Measurements from ENCODE around the gene PROM2.

The PROM2 gene

DNA sequence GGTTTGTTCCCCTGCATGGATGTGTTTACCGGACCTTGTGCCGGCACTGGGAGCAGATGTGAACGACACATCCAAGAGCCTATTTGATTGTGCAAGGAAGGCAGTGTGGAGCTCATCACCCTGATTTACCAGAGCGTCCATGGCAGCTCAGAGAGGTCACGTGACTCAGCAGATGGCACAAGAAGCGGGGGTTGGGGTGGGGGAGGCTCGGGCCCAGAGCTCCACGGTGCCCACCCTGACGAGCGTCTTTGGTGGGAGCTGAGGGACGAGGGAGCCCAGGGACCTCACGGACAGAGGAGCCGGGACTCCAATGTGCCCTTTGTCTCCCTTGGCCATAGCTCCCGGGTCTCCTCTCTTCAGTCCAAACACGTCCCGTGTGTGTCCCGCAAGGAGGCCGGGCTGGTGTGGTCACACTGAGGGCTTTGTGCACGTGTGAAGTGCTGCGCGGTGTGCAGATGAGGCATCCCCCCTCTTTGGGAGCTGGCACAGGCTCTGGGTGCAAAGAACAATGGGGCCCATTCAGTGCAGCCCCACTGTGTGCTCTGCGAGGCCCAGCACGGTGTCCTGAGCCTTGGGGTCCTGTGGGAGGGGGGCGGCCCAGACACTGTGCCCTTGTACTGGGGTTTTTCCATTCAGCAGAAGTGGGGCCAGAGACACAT lies 38.4 kb downstream of the PROM2 start:
- TF ChIP-seq EGR1 (IDR thresholded peaks at IDR 0.05) (no peak), RAD21 (IDR thresholded peaks at IDR 0.05; ENCODE audit: low read depth) (no peak), TCF12 (IDR thresholded peaks at IDR 0.05; ENCODE audit: low read depth) (no peak)

DNA sequence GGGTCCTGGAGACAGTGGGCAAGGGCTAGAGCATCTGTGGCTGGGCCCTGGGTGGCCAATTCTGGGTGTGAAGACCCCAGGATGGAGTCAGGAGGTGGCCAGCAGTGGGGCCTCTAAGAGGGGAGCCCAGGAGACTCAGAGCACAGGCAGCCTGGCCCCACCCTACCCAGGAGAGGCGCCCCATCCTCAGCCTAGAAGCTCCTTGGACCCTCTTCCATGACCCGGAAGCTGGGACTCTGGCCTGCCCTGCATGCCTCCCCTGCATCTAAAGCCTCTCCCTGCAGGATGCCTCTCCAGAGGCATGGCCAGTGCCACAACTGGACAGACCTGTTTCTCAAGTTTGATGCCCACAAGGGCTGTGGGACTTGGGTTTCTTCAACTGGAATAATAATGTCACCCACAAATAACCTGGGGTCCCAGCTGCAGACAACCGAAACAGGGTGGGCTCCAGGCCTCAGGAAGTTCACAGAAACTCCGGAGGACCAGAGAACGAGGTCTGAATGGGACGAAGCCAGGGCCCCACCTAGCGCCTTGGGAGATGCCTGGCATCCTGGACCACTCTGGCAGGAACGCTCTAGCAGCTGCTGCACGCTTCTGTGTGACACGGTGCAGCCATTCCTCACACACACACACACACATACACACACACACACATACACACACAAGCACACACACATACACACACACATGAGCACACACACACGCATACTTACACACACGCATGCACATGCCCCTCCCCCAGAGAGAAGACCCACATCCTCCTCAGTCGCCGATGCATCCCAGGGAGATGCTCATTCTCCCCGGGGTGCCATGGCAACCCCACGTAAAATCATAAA lies 39.3 kb downstream of the PROM2 start:
- TF ChIP-seq RAD21 (IDR thresholded peaks at IDR 0.05; ENCODE audit: low read depth) (no peak), NFIC (IDR thresholded peaks at IDR 0.05) (0 out of 2 replicates have a peak, but pooled peaks have one; percentile 19), CREB1 (IDR thresholded peaks at IDR 0.05; ENCODE audit: low read depth) (no peak), FOXM1 (IDR thresholded peaks at IDR 0.05; ENCODE audit: borderline replicate concordance, low read depth) (0 out of 2 replicates have a peak, but pooled peaks have one; percentile 35), CEBPB (IDR thresholded peaks at IDR 0.05) (0 out of 2 replicates have a peak, but pooled peaks have one; percentile 24), TAF1 (IDR thresholded peaks at IDR 0.05; ENCODE audit: low read depth) (no peak), ZBTB7A (IDR thresholded peaks at IDR 0.05; ENCODE audit: low read depth) (no peak), EP300 (IDR thresholded peaks at IDR 0.05; ENCODE audit: borderline replicate concordance) (peak; percentile 46; the same call in 1 of the 2 replicates), TEAD4 (IDR thresholded peaks at IDR 0.05) (peak; percentile 64), EGR1 (IDR thresholded peaks at IDR 0.05) (no peak), YY1 (IDR thresholded peaks at IDR 0.05; ENCODE audit: low read depth) (peak; percentile 28; the same call in 1 of the 2 replicates), TCF12 (IDR thresholded peaks at IDR 0.05; ENCODE audit: low read depth) (peak; percentile 54; the same call in 1 of the 2 replicates)
- TF ChIP-seq, protein P1, sequence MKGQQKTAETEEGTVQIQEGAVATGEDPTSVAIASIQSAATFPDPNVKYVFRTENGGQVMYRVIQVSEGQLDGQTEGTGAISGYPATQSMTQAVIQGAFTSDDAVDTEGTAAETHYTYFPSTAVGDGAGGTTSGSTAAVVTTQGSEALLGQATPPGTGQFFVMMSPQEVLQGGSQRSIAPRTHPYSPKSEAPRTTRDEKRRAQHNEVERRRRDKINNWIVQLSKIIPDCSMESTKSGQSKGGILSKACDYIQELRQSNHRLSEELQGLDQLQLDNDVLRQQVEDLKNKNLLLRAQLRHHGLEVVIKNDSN (IDR thresholded peaks at IDR 0.05): no peak
- TF ChIP-seq, protein P2, sequence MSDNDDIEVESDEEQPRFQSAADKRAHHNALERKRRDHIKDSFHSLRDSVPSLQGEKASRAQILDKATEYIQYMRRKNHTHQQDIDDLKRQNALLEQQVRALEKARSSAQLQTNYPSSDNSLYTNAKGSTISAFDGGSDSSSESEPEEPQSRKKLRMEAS (IDR thresholded peaks at IDR 0.05): peak; percentile 61
- TF ChIP-seq, protein P3, sequence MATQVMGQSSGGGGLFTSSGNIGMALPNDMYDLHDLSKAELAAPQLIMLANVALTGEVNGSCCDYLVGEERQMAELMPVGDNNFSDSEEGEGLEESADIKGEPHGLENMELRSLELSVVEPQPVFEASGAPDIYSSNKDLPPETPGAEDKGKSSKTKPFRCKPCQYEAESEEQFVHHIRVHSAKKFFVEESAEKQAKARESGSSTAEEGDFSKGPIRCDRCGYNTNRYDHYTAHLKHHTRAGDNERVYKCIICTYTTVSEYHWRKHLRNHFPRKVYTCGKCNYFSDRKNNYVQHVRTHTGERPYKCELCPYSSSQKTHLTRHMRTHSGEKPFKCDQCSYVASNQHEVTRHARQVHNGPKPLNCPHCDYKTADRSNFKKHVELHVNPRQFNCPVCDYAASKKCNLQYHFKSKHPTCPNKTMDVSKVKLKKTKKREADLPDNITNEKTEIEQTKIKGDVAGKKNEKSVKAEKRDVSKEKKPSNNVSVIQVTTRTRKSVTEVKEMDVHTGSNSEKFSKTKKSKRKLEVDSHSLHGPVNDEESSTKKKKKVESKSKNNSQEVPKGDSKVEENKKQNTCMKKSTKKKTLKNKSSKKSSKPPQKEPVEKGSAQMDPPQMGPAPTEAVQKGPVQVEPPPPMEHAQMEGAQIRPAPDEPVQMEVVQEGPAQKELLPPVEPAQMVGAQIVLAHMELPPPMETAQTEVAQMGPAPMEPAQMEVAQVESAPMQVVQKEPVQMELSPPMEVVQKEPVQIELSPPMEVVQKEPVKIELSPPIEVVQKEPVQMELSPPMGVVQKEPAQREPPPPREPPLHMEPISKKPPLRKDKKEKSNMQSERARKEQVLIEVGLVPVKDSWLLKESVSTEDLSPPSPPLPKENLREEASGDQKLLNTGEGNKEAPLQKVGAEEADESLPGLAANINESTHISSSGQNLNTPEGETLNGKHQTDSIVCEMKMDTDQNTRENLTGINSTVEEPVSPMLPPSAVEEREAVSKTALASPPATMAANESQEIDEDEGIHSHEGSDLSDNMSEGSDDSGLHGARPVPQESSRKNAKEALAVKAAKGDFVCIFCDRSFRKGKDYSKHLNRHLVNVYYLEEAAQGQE (IDR thresholded peaks at IDR 0.05; ENCODE audit: low read depth): no peak

DNA sequence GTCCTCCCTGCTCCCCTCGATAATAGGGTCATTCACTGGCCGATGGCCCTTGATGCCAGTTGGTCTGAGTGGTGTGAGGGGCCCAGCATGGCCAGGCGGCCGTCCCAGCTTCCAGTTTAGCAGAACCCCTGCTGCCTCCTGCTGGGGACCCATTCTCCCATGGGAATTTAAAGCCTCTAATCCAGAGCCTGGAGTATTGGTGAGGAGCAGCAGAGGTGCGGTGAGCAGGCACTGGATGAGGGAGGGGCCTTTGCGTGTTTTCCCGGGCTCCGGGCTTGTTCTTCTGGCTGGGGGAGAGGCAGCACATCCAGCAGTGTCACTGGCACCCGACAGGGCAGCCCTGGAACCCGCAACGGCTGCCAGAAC lies 40.3 kb downstream of the PROM2 start:
- no peak for TF ChIP-seq CEBPB (IDR thresholded peaks at IDR 0.05)
- TF ChIP-seq RAD21 (IDR thresholded peaks at IDR 0.05; ENCODE audit: low read depth): no peak
- TF ChIP-seq, protein P1 (IDR thresholded peaks at IDR 0.05): no peak

DNA sequence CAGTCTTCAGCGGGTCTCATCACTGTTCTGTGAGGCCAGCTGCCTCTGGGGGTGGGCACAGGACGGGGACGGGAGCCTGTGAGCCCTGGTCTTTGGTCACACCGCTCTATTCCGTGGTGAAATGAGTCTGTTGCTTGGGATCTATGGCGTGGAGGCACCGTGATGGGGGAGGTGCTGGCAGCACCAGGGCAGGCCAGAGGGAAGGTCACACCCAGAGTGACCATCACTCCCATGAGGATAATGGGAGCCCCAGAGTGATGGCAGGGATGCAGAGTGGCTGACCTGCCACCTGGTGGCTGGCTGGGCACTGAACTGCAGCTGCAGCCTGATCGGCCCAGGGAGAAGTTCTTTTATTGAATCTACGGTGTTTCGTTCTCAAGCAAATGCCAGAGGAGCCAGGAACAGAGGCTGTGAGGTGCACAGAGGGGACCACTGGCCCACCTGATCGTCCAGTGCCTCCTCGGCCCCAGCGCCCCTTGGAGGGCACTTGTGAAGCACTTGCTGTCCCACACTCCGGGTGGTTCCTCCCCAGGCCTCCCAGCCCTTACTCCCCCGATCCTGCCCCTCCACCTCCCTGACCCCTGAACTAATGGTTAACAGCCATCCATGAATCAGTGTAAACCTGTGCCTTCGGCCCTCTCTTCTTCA lies 40.8 kb downstream of the PROM2 start:
- TF ChIP-seq RAD21 (IDR thresholded peaks at IDR 0.05; ENCODE audit: low read depth) (peak; percentile 95), ZBTB7A (IDR thresholded peaks at IDR 0.05; ENCODE audit: low read depth) (no peak), YY1 (IDR thresholded peaks at IDR 0.05; ENCODE audit: low read depth) (0 out of 2 replicates have a peak, but pooled peaks have one; percentile 17)
- TF ChIP-seq, protein P2 (IDR thresholded peaks at IDR 0.05): no peak
- TF ChIP-seq, protein P1 (IDR thresholded peaks at IDR 0.05): no peak

DNA sequence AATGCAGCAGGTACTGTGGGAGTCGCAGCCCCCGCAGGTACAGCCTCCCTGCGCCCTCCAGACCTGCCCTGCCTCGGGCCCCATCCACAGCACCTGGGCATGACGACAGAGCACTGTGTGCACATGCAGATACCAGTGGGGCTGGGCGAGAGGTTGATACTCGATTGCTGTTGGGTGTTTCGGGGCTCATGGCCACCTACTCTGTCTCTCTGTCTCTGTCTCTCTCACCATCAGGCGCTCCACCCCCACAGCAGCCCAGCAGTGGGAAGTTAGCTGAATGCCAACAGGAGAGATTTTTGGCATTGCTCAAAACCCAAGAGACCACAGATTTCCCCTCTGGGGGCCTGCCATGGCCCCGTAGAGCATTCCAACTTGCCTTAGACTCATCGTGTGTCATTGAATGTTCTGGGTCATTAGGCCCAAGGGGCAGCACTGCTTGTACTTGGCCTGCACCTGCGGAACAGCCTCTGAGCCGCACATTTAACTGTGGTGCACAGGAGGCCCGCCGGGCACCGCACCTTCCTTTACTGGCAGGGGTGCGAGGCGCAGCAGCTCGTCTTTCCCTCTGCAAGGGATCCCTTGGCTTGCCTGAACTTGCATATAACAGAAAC lies 41.7 kb downstream of the PROM2 start:
- TF ChIP-seq TEAD4 (IDR thresholded peaks at IDR 0.05): peak; percentile 13; the same call in 1 of the 2 replicates
- TF ChIP-seq ZBTB7A (IDR thresholded peaks at IDR 0.05; ENCODE audit: low read depth): no peak

DNA sequence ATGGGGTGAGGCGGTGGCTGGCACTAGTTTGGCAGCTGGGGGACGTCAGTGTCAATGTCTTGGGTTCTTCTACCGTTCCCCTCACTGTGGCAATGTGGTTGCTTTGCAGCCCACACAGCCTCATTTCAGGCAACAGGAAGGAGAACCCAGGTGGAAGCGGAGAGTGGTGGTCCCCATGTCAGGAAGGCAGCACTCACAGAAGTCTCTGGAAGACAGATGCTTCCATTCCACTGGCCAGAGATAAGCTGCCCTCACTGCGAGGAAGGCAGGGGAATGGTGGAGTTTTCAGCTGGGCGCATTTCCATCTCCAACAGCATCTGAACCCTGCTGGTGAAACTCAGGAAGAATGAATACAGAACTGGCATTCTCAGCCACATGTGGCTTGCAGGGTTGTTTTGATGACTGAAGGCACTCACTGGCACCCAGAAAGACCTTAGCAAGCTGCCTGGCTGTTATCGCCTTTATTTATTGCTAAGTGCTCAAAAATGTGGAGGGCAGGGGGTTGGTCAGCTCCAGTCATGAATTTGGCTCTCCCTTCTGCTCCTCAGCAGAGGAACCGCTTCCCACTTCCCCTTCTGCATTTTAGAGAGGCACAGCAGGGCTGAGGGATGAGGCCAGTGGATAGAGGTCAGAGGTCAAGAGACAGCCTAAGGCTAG lies 42.3 kb downstream of the PROM2 start:
- TF ChIP-seq, protein P1 (IDR thresholded peaks at IDR 0.05): no peak
- TF ChIP-seq EP300 (IDR thresholded peaks at IDR 0.05; ENCODE audit: borderline replicate concordance) (no peak), TAF1 (IDR thresholded peaks at IDR 0.05; ENCODE audit: low read depth) (no peak), NFIC (IDR thresholded peaks at IDR 0.05) (no peak), YY1 (IDR thresholded peaks at IDR 0.05; ENCODE audit: low read depth) (no peak), FOXM1 (IDR thresholded peaks at IDR 0.05; ENCODE audit: borderline replicate concordance, low read depth) (no peak), EGR1 (IDR thresholded peaks at IDR 0.05) (no peak), TEAD4 (IDR thresholded peaks at IDR 0.05) (no peak), CEBPB (IDR thresholded peaks at IDR 0.05) (no peak), ZBTB7A (IDR thresholded peaks at IDR 0.05; ENCODE audit: low read depth) (no peak), CREB1 (IDR thresholded peaks at IDR 0.05; ENCODE audit: low read depth) (no peak)
- TF ChIP-seq, protein P3 (IDR thresholded peaks at IDR 0.05; ENCODE audit: low read depth): no peak
- TF ChIP-seq, protein P2 (IDR thresholded peaks at IDR 0.05): no peak
